Activated CD8-positive, alpha-beta T cell treated with anti-CD3 and anti-CD28 coated beads for 36 hours (primary cell): ENCODE measurements around the gene MYT1. TPM values are rescaled to one million over a fixed set of nuclear protein-coding genes. Genes with fewer than 3 reads are reported as not detected.
A peak's percentile ranks its signal among the peaks of the same experiment; 100 is the strongest.

Experiments
- ATAC-seq: fragments of 200-7000 bp; cut with Tn5 transposase; one replicate; pipeline ENCODE4 v1.10.0; 2021; ENCODE audit warnings: mild to moderate bottlenecking, moderate library complexity
- CTCF ChIA-PET: fragments of 350-600 bp; sonication (Branson Sonifier 250); formaldehyde crosslinking; loops from one replicate; lab custom pipeline; 2021; ENCODE audit warnings: antibody characterized with exemption; lab: Charles Lee
- POLR2A ChIA-PET: fragments of 350-600 bp; sonication (Branson Sonifier 250); formaldehyde crosslinking; loops from one replicate; lab custom pipeline; 2021; ENCODE audit warnings: antibody characterized with exemption; lab: Charles Lee
- DNase-seq: peaks from one replicate; pipeline ENCODE4 v3.0.0-alpha.2; 2020
- H3K27ac Mint-ChIP-seq: one replicate; pipeline ENCODE4 v1.8.0; 2021; ENCODE audit warnings: mild to moderate bottlenecking, mixed read lengths
- H3K27me3 Mint-ChIP-seq: one replicate; pipeline ENCODE4 v1.8.0; 2021; ENCODE audit warnings: mixed read lengths
- H3K36me3 Mint-ChIP-seq: one replicate; pipeline ENCODE4 v1.8.0; 2021; ENCODE audit warnings: low read depth, mixed read lengths
- H3K4me1 Mint-ChIP-seq: one replicate; pipeline ENCODE4 v1.8.0; 2021; ENCODE audit warnings: low read depth, mixed read lengths
- H3K4me3 Mint-ChIP-seq: one replicate; pipeline ENCODE4 v1.8.0; 2021; ENCODE audit warnings: mild to moderate bottlenecking, moderate library complexity, mixed read lengths
- H3K9me3 Mint-ChIP-seq: one replicate; pipeline ENCODE4 v1.8.0; 2021; ENCODE audit warnings: mixed read lengths
- intact Hi-C: fragments of 100-400 bp; cut with micrococcal nuclease; formaldehyde crosslinking; loops from one replicate; pipeline ENCODE4 v1.10.0; 2022
- total RNA-seq, 2 experiments: library from RNA; stranded (reverse); gene quantifications; one replicate each; pipeline ENCODE4 v1.2.3, GENCODE V29; 2021
- TF ChIP-seq, protein P1 (sequence below): fragments of 200-600 bp; IDR thresholded peaks from one replicate; pipeline ENCODE4 v1.8.0; 2022; ENCODE audit warnings: antibody characterized with exemption, mild to moderate bottlenecking

Gene MYT1
- total RNA-seq, 2 experiments from 2014 or later: not detected

GRCh38 chr20:64211874-64212658 is 47.8 kb downstream of the MYT1 start:
- POLR2A ChIA-PET: interaction anchor here (1.3 kb wide), 1 partner anchor 12 kb away, joined by 4 read pairs; no protein-coding TSS in a partner anchor
- ATAC-seq (no peak), DNase-seq (no peak)
- intact Hi-C loops: no loop called here
- CTCF ChIA-PET: interaction anchor here (1.4 kb wide), 1 partner anchor 19 kb away, joined by 5 read pairs; no protein-coding TSS in a partner anchor
- Mint-ChIP-seq H3K36me3 (no peaks in the 10 kb centered on the region), H3K4me1 (peaks cover 10% of the 10 kb centered on the region), H3K4me3 (no peak overlapping the region), H3K27ac (no peak overlapping the region), H3K9me3 (no peaks in the 10 kb centered on the region), H3K27me3 (no peaks in the 10 kb centered on the region)
- TF ChIP-seq, protein P1, sequence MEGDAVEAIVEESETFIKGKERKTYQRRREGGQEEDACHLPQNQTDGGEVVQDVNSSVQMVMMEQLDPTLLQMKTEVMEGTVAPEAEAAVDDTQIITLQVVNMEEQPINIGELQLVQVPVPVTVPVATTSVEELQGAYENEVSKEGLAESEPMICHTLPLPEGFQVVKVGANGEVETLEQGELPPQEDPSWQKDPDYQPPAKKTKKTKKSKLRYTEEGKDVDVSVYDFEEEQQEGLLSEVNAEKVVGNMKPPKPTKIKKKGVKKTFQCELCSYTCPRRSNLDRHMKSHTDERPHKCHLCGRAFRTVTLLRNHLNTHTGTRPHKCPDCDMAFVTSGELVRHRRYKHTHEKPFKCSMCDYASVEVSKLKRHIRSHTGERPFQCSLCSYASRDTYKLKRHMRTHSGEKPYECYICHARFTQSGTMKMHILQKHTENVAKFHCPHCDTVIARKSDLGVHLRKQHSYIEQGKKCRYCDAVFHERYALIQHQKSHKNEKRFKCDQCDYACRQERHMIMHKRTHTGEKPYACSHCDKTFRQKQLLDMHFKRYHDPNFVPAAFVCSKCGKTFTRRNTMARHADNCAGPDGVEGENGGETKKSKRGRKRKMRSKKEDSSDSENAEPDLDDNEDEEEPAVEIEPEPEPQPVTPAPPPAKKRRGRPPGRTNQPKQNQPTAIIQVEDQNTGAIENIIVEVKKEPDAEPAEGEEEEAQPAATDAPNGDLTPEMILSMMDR: no peak

DNA sequence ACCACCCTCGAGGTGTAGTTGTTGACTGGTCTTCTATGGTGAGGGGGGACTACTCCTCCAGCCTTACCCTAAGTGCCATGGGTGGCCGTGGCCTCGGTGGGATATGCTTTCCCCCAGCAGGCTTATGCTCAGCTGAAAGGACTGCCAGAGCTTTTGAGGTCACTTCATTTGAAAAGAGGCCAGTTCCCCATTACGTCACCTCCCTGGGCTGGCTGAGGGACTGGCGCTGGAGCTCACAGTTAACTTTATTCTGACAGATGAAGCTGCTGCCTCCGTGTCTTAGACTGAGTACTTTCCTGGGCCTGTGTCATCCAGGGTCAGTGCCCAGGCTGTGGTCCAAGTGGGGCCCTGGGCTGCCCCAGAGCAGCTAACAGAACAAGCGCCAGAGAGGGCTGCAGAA is 48.5 kb downstream of the MYT1 start:
- H3K9me3 Mint-ChIP-seq: no peaks in the 10 kb centered on the region
- TF ChIP-seq, protein P1: no peak
- intact Hi-C loops: no loop called here
- no peak overlapping the region for H3K27ac Mint-ChIP-seq
- no peaks in the 10 kb centered on the region for H3K27me3 Mint-ChIP-seq
- POLR2A ChIA-PET: interaction anchor here (1.3 kb wide), 1 partner anchor 13 kb away, joined by 4 read pairs; no protein-coding TSS in a partner anchor
- H3K4me3 Mint-ChIP-seq: no peak overlapping the region
- no peaks in the 10 kb centered on the region for H3K36me3 Mint-ChIP-seq
- ATAC-seq (no peak), DNase-seq (no peak)
- CTCF ChIA-PET: interaction anchor here (1.4 kb wide), 1 partner anchor 20 kb away, joined by 5 read pairs; no protein-coding TSS in a partner anchor
- H3K4me1 Mint-ChIP-seq: peaks cover 10% of the 10 kb centered on the region

GRCh38 chr20:64214113-64214512 is 49.9 kb downstream of the MYT1 start:
- ChIA-PET POLR2A (no interaction called here), CTCF (no interaction called here)
- Mint-ChIP-seq H3K4me1 (peaks cover 10% of the 10 kb centered on the region), H3K27ac (no peak overlapping the region), H3K27me3 (no peaks in the 10 kb centered on the region), H3K9me3 (no peaks in the 10 kb centered on the region), H3K4me3 (no peak overlapping the region), H3K36me3 (no peaks in the 10 kb centered on the region)
- ATAC-seq (no peak), DNase-seq (no peak)
- TF ChIP-seq, protein P1: no peak
- intact Hi-C loops: no loop called here

DNA sequence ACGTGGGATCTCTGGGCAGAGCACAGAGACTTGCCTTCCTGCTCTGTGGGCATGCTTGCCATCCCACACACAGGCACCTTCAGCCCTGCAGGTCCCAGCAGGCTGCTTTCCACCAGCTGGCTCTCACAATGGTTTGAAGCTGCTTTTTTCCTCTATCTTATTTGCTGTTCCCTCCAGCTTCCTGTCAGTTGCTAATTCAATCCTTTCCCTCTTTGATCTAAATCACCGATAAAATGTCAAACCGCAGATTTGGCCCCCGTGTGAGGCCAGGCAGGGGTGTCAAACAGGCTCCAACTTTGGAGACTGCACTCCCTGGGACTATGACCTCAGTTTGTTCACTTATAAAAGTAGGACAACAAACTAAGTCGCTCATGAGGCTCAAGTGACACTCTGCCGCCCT is 50.7 kb downstream of the MYT1 start:
- POLR2A ChIA-PET: no interaction called here
- H3K4me3 Mint-ChIP-seq: no peak overlapping the region
- no peaks in the 10 kb centered on the region for H3K36me3 Mint-ChIP-seq
- CTCF ChIA-PET: no interaction called here
- H3K27ac Mint-ChIP-seq: no peak overlapping the region
- intact Hi-C loops: no loop called here
- peaks cover 10% of the 10 kb centered on the region for H3K4me1 Mint-ChIP-seq
- ATAC-seq (peak; percentile 42), DNase-seq (peak; percentile 37)
- H3K9me3 Mint-ChIP-seq: no peaks in the 10 kb centered on the region
- TF ChIP-seq, protein P1: no peak
- H3K27me3 Mint-ChIP-seq: no peaks in the 10 kb centered on the region

- H3K9me3 Mint-ChIP-seq: no peaks in the 10 kb centered on the region
- no peak overlapping the region for H3K4me3 Mint-ChIP-seq
These were observed 51.8 kb downstream of the MYT1 start for GRCh38 chr20:64216036-64216435.

More at GRCh38 chr20:64216036-64216435, 51.8 kb downstream of the MYT1 start:
- ATAC-seq: no peak
- peaks cover 10% of the 10 kb centered on the region for H3K4me1 Mint-ChIP-seq
- no peaks in the 10 kb centered on the region for H3K27me3 Mint-ChIP-seq
- TF ChIP-seq, protein P1: no peak
- ChIA-PET CTCF (no interaction called here), POLR2A (no interaction called here)
- no peak overlapping the region for H3K27ac Mint-ChIP-seq
- H3K36me3 Mint-ChIP-seq: no peaks in the 10 kb centered on the region
- intact Hi-C loops: no loop called here
- no peak for DNase-seq
